Esophagus muscularis mucosa (tissue), 4 donors: ENCODE results near the gene CLK3. TPM values are rescaled to one million over a fixed set of nuclear protein-coding genes. Genes with fewer than 3 reads are reported as not detected.
A peak's percentile ranks its signal among the peaks of the same experiment; 100 is the strongest.

Experiments used
- DNase-seq: peaks from one replicate; pipeline ENCODE4 v3.0.0-alpha.2; 2017; ENCODE audit errors: extremely low spot score
- H3K27ac ChIP-seq, 4 donors: fragments of 200-600 bp; sonication (generic); replicated peaks in 1 of 4; 1 replicate in 3 of 4; 2 replicates in 1 of 4; pipeline ENCODE4 v1.5.1; 2016 to 2019; ENCODE audit warnings: mild to moderate bottlenecking in 1 of 4
- H3K27me3 ChIP-seq, 4 donors: fragments of 200-600 bp; sonication (generic); one replicate each; pipeline versions ENCODE4 v1.5.1 to v1.6.0; 2016 to 2019
- H3K36me3 ChIP-seq, 4 donors: fragments of 200-600 bp; sonication (generic); one replicate each; pipeline ENCODE4 v1.5.1; 2016 to 2019
- H3K4me1 ChIP-seq, 4 donors: fragments of 200-600 bp; sonication (generic); one replicate each; pipeline ENCODE4 v1.5.1; 2016 to 2019
- H3K4me3 ChIP-seq, 4 donors: fragments of 200-600 bp; sonication (generic); 1 replicate in 2 of 4; 2 replicates in 2 of 4; pipeline ENCODE4 v1.5.1; 2016 to 2019; ENCODE audit warnings: mild to moderate bottlenecking in 4 of 4, moderate library complexity in 1 of 4
- H3K9me3 ChIP-seq, 4 donors: fragments of 200-600 bp; sonication (generic); 1 replicate in 3 of 4; 2 replicates in 1 of 4; pipeline ENCODE4 v1.5.1; 2016 to 2019
- EP300 ChIP-seq: sonication (generic); formaldehyde crosslinking; IDR thresholded peaks from one replicate; pipeline ENCODE4 v1.6.1; 2017; ENCODE audit warnings: antibody characterized with exemption
- POLR2A ChIP-seq: fragments of 450-650 bp; IDR thresholded peaks from one replicate; pipeline ENCODE4 v1.6.1; 2017; ENCODE audit warnings: antibody characterized with exemption, moderate library complexity, mild to moderate bottlenecking, low read depth
- POLR2AphosphoS5 ChIP-seq, 2 donors: sonication (generic); formaldehyde crosslinking; IDR thresholded peaks; one replicate each; pipeline ENCODE4 v1.6.1; 2017; ENCODE audit warnings: antibody characterized with exemption in 2 of 2
- WGBS: methylation state at CpG from one replicate; pipeline ENCODE4 v1.1.5; 2018; 5-methylcytosine and 5-hydroxymethylcytosine counted together
- intact Hi-C: fragments of 100-400 bp; cut with DNase I; formaldehyde crosslinking; loops from one replicate; pipeline ENCODE4 v1.15.1; 2023
- total RNA-seq, 4 donors: library from RNA; depleted of rRNA; stranded (reverse); fragments of >200 nt; gene quantifications; one replicate each; pipeline versions ENCODE4 v1.1.0 to v1.2.1, GENCODE V29; 2016
- TF ChIP-seq, protein P1 (sequence below), 3 experiments: fragments of 200-600 bp in 2 of 3; fragments of 450-650 bp in 1 of 3; sonication (generic) in 2 of 3; IDR thresholded peaks; one replicate each; pipeline ENCODE4 v1.5.1; 2017 to 2019; ENCODE audit warnings: antibody characterized with exemption in 3 of 3, mild to moderate bottlenecking in 2 of 3, moderate library complexity in 1 of 3

CLK3 gene
- total RNA-seq, 4 donors from 2014 or later: 74.6 to 89.8 (median 80.7) TPM

- Histone ChIP-seq H3K9me3 (no peaks in the 10 kb centered on the region), H3K4me1 (peaks cover 31 to 41% (median 35%) of the 10 kb centered on the region in 4 donors), H3K27me3 (no peaks in the 10 kb centered on the region), H3K27ac (peak overlapping the region in 3 of 4 donors; percentile 97 to 100 (median 98)), H3K4me3 (no peak overlapping the region), H3K36me3 (peaks cover 0 to 5% (median 0%) of the 10 kb centered on the region in 4 donors)
- intact Hi-C loops: loop anchor here (5.0 kb wide), 1 partner anchor 151 kb away; the partner anchor contains the start of gene UBL7
- WGBS: 82% methylated on average over 5 of the region's 6 CpGs
- DNase-seq: no peak
- no peak for TF ChIP-seq POLR2AphosphoS5 (IDR thresholded peaks at IDR 0.05)
- TF ChIP-seq, protein P1, sequence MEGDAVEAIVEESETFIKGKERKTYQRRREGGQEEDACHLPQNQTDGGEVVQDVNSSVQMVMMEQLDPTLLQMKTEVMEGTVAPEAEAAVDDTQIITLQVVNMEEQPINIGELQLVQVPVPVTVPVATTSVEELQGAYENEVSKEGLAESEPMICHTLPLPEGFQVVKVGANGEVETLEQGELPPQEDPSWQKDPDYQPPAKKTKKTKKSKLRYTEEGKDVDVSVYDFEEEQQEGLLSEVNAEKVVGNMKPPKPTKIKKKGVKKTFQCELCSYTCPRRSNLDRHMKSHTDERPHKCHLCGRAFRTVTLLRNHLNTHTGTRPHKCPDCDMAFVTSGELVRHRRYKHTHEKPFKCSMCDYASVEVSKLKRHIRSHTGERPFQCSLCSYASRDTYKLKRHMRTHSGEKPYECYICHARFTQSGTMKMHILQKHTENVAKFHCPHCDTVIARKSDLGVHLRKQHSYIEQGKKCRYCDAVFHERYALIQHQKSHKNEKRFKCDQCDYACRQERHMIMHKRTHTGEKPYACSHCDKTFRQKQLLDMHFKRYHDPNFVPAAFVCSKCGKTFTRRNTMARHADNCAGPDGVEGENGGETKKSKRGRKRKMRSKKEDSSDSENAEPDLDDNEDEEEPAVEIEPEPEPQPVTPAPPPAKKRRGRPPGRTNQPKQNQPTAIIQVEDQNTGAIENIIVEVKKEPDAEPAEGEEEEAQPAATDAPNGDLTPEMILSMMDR (IDR thresholded peaks at IDR 0.05): no peak
- TF ChIP-seq EP300: no peak
- TF ChIP-seq POLR2A: no peak
Measured at GRCh38 chr15:74613089-74613952, 2.3 kb upstream of the CLK3 start.

DNA sequence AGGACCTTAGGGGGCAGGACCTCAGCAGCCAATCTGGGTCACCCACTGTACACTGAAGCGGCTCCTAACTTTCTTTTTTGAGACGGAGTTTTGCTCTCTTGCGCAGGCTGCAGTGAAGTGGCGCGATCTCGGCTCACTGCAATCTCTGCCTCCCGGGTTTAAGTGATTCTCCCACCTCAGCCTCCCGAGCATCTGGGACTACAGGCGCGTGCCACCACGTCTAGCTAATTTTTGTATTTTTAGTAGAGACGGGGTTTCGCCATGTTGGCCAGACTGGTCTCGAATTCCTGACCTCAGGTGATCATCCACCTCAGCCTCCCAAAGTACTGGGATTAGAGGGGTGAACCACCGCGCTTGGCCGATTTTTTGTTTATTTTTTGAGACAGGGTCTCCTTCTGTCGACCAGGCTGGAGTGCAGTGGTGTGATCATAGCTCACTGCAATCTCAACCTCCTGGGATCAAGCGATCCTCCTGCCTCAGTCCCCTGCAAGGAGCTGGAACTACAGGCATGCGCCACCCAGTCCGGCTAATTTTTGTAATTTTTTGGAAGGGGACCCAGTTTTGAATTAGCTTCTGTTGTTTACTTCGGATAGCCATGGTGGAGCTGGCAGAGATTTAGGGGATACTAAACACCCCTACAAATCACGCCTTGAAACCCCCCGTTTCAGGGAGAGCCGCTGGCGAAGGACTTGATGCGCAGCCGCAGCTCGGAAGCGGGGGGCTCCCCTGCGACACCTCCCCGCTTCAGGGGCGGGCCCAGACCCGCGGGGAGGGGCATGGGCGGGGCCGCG lies 1.5 kb upstream of the CLK3 start:
- intact Hi-C loops: loop anchor here (2.0 to 5.0 kb wide), 2 partner anchors 73 to 152 kb away; partner anchors contain the start of genes ARID3B and UBL7
- DNase-seq: no peak
- Histone ChIP-seq H3K27me3 (no peaks in the 10 kb centered on the region), H3K36me3 (peaks cover 1 to 9% (median 7%) of the 10 kb centered on the region in 4 donors), H3K4me1 (peaks cover 40 to 49% (median 43%) of the 10 kb centered on the region in 4 donors), H3K9me3 (no peaks in the 10 kb centered on the region), H3K27ac (peak overlapping the region; percentile 97 to 100 (median 99)), H3K4me3 (peak overlapping the region; percentile 97 to 100 (median 98))
- TF ChIP-seq EP300: no peak
- TF ChIP-seq, protein P1 (IDR thresholded peaks at IDR 0.05): no peak
- no peak for TF ChIP-seq POLR2A
- no peak for TF ChIP-seq POLR2AphosphoS5 (IDR thresholded peaks at IDR 0.05)
- 36% methylated on average over 38 of the region's 38 CpGs for WGBS

- H3K27ac ChIP-seq: peak overlapping the region; percentile 97 to 100 (median 99)
Measured at GRCh38 chr15:74614744-74615507, 710 bp upstream of the CLK3 start.

GRCh38 chr15:74616366-74616939 lies 817 bp downstream of the CLK3 start:
- no peaks in the 10 kb centered on the region for H3K9me3 ChIP-seq
- DNase-seq: peak; percentile 94
- intact Hi-C loops: no loop called here
- peaks cover 24 to 31% (median 28%) of the 10 kb centered on the region in 4 donors for H3K36me3 ChIP-seq
- peak overlapping the region; percentile 97 to 100 (median 98) for H3K4me3 ChIP-seq
- 2% methylated on average over 9 of the region's 18 CpGs for WGBS
- no peaks in the 10 kb centered on the region for H3K27me3 ChIP-seq
- H3K4me1 ChIP-seq: peaks cover 51 to 69% (median 57%) of the 10 kb centered on the region in 4 donors
- TF ChIP-seq, protein P1 (IDR thresholded peaks at IDR 0.05): no peak
- TF ChIP-seq POLR2AphosphoS5 (IDR thresholded peaks at IDR 0.05) (peak in 1 of 2 donors; percentile 57), POLR2A (no peak), EP300 (no peak)
- H3K27ac ChIP-seq: peak overlapping the region; percentile 97 to 100 (median 99)

More at GRCh38 chr15:74614744-74615507, 710 bp upstream of the CLK3 start:
- Histone ChIP-seq H3K4me3 (peak overlapping the region; percentile 97 to 100 (median 98)), H3K27me3 (no peaks in the 10 kb centered on the region), H3K9me3 (no peaks in the 10 kb centered on the region), H3K4me1 (peaks cover 44 to 57% (median 46%) of the 10 kb centered on the region in 4 donors), H3K36me3 (peaks cover 9 to 17% (median 15%) of the 10 kb centered on the region in 4 donors)
- 0% methylated on average over 39 of the region's 76 CpGs for WGBS
- no peak for DNase-seq
- TF ChIP-seq POLR2AphosphoS5 (IDR thresholded peaks at IDR 0.05): peak; percentile 68
- TF ChIP-seq POLR2A: no peak
- intact Hi-C loops: loop anchor here (2.0 to 5.0 kb wide), 2 partner anchors 74 to 153 kb away; partner anchors contain the start of genes ARID3B and UBL7
